Common myeloid progenitor, CD34-positive (primary cell): ENCODE data around the gene CDK5R1.

Source experiments
- CTCF ChIA-PET: fragments of 350-600 bp; sonication (Branson Sonifier 250); formaldehyde crosslinking; loops from one replicate; lab custom pipeline; 2021; ENCODE audit warnings: antibody characterized with exemption; lab: Charles Lee
- POLR2A ChIA-PET: fragments of 350-600 bp; sonication (Branson Sonifier 250); formaldehyde crosslinking; loops from one replicate; lab custom pipeline; 2021; ENCODE audit warnings: antibody characterized with exemption; lab: Charles Lee
- DNase-seq, 3 donors: peaks; one replicate each; pipeline versions ENCODE4 v3.0.0 to v3.0.0-alpha.2; 2013
- H3K27ac ChIP-seq, 2 experiments: 1 replicate in 1 of 2; 2 replicates in 1 of 2; pipeline ENCODE4 v1.7.0; 2013; ENCODE audit warnings: inconsistent platforms in 2 of 2, low read length in 2 of 2, mild to moderate bottlenecking in 2 of 2, low read depth in 1 of 2, moderate library complexity in 1 of 2; ENCODE audit not compliant: severe bottlenecking in 2 of 2, insufficient read depth in 1 of 2, poor library complexity in 1 of 2
- H3K27me3 ChIP-seq, 5 experiments: replicated peaks in 2 of 5; 1 replicate in 3 of 5; 2 replicates in 2 of 5; pipeline versions ENCODE4 v1.6.1 to v1.7.0; 2013; ENCODE audit warnings: low read length in 4 of 5, mild to moderate bottlenecking in 2 of 5, moderate library complexity in 2 of 5, inconsistent platforms in 1 of 5; ENCODE audit not compliant: insufficient read depth in 5 of 5, control insufficient read depth in 4 of 5
- H3K36me3 ChIP-seq, 4 experiments: 1 replicate in 2 of 4; 2 replicates in 2 of 4; pipeline versions ENCODE4 v1.6.1 to v1.7.0; 2013; ENCODE audit warnings: low read length in 3 of 4, control low read depth in 1 of 4, mild to moderate bottlenecking in 1 of 4; ENCODE audit not compliant: control insufficient read depth in 4 of 4, insufficient read depth in 4 of 4
- H3K4me1 ChIP-seq, 4 experiments: 1 replicate in 3 of 4; 2 replicates in 1 of 4; pipeline versions ENCODE4 v1.6.1 to v1.7.1; 2013; ENCODE audit warnings: low read length in 3 of 4, mild to moderate bottlenecking in 3 of 4, control low read depth in 1 of 4, inconsistent platforms in 1 of 4, moderate library complexity in 1 of 4; ENCODE audit not compliant: control insufficient read depth in 4 of 4, insufficient read depth in 4 of 4; ENCODE audit errors: control extremely low read depth in 1 of 4
- H3K4me3 ChIP-seq, 7 experiments: 1 replicate in 4 of 7; 2 replicates in 3 of 7; pipeline versions ENCODE4 v1.5.1 to v1.7.0; 2013; ENCODE audit warnings: mild to moderate bottlenecking in 7 of 7, low read length in 6 of 7, moderate library complexity in 6 of 7, inconsistent platforms in 2 of 7, low read depth in 2 of 7, control low read depth in 1 of 7; ENCODE audit not compliant: insufficient read depth in 4 of 7, control insufficient read depth in 1 of 7; ENCODE audit errors: extremely low read depth in 1 of 7
- H3K9me3 ChIP-seq, 5 experiments: 1 replicate in 4 of 5; 2 replicates in 1 of 5; pipeline versions ENCODE4 v1.6.1 to v1.7.1; 2013; ENCODE audit warnings: low read length in 4 of 5, mild to moderate bottlenecking in 2 of 5, inconsistent platforms in 1 of 5, low read depth in 1 of 5, moderate library complexity in 1 of 5; ENCODE audit not compliant: control insufficient read depth in 4 of 5, insufficient read depth in 2 of 5; ENCODE audit errors: control extremely low read depth in 1 of 5
- WGBS: methylation state at CpG from one replicate; pipeline ENCODE4 v1.1.5; 2013; ENCODE audit not compliant: insufficient coverage; 5-methylcytosine and 5-hydroxymethylcytosine counted together

Gene CDK5R1

GRCh38 chr17:32481193-32481592 lies 5.6 kb upstream of the CDK5R1 start:
- Histone ChIP-seq H3K4me3 (no peak overlapping the region), H3K36me3 (peaks cover 22 to 63% (median 56%) of the 10 kb centered on the region in 4 experiments), H3K27ac (no peak overlapping the region), H3K4me1 (peaks cover 0 to 5% (median 3%) of the 10 kb centered on the region in 4 experiments), H3K27me3 (no peaks in the 10 kb centered on the region), H3K9me3 (no peaks in the 10 kb centered on the region)
- ChIA-PET POLR2A (no interaction called here), CTCF (no interaction called here)
- no peak for DNase-seq
- WGBS, result 100% methylated on average over 2 of the region's 8 CpGs

- H3K4me1 ChIP-seq, result peaks cover 0 to 13% (median 10%) of the 10 kb centered on the region in 4 experiments
- ChIA-PET POLR2A (interaction anchor here (0.5 to 1.0 kb wide), 2 partner anchors 15 to 25 kb away, joined by 3 to 4 read pairs; no protein-coding TSS in a partner anchor), CTCF (interaction anchor here (1.1 to 3.5 kb wide), 9 partner anchors 8 to 274 kb away, joined by 4 to 24 read pairs (median 11); partner anchors contain the start of gene PSMD11)
- no peak overlapping the region for H3K27ac ChIP-seq
- H3K36me3 ChIP-seq, result peaks cover 11 to 48% (median 42%) of the 10 kb centered on the region in 4 experiments
- no peak overlapping the region for H3K4me3 ChIP-seq
- no peaks in the 10 kb centered on the region for H3K9me3 ChIP-seq
- H3K27me3 ChIP-seq, result no peaks in the 10 kb centered on the region
- DNase-seq, result no peak
- WGBS, result 95% methylated on average over 10 of the region's 11 CpGs
Measured at GRCh38 chr17:32482568-32483320, 4.0 kb upstream of the CDK5R1 start.

GRCh38 chr17:32483451-32484019 lies 3.3 kb upstream of the CDK5R1 start:
- Histone ChIP-seq H3K27ac (no peak overlapping the region), H3K9me3 (no peaks in the 10 kb centered on the region), H3K4me1 (peaks cover 0 to 14% (median 12%) of the 10 kb centered on the region in 4 experiments), H3K4me3 (no peak overlapping the region), H3K36me3 (peaks cover 5 to 45% (median 36%) of the 10 kb centered on the region in 4 experiments), H3K27me3 (no peaks in the 10 kb centered on the region)
- ChIA-PET CTCF (interaction anchor here (0.6 to 3.5 kb wide), 18 partner anchors 9 to 394 kb away, joined by 3 to 24 read pairs (median 4); partner anchors contain the start of gene PSMD11), POLR2A (interaction anchor here (1.0 kb wide), 1 partner anchor 16 kb away, joined by 3 read pairs; no protein-coding TSS in a partner anchor)
- peak; percentile 60 to 73 (median 73) for DNase-seq
- WGBS, result 55% methylated on average over 4 of the region's 7 CpGs

- ChIA-PET CTCF (interaction anchor here (0.5 to 3.5 kb wide), 16 partner anchors 13 to 394 kb away, joined by 3 to 24 read pairs (median 4); partner anchors contain the start of gene PSMD11), POLR2A (no interaction called here)
- no peaks in the 10 kb centered on the region for H3K27me3 ChIP-seq
- DNase-seq, result no peak
- H3K9me3 ChIP-seq, result no peaks in the 10 kb centered on the region
- H3K27ac ChIP-seq, result no peak overlapping the region
- peaks cover 0 to 14% (median 12%) of the 10 kb centered on the region in 4 experiments for H3K4me1 ChIP-seq
- 100% methylated on average over 2 of the region's 4 CpGs for WGBS
- H3K36me3 ChIP-seq, result peaks cover 5 to 40% (median 31%) of the 10 kb centered on the region in 4 experiments
- no peak overlapping the region for H3K4me3 ChIP-seq
Measured at GRCh38 chr17:32484041-32484461, 2.7 kb upstream of the CDK5R1 start.

- 100% methylated on average over 9 of the region's 11 CpGs for WGBS
- Histone ChIP-seq H3K27me3 (peaks cover 0 to 2% (median 0%) of the 10 kb centered on the region in 5 experiments), H3K36me3 (peaks cover 3 to 34% (median 25%) of the 10 kb centered on the region in 4 experiments), H3K9me3 (no peaks in the 10 kb centered on the region), H3K4me3 (no peak overlapping the region), H3K27ac (no peak overlapping the region), H3K4me1 (peaks cover 0 to 14% (median 12%) of the 10 kb centered on the region in 4 experiments)
- CTCF ChIA-PET, result interaction anchor here (0.5 to 3.5 kb wide), 9 partner anchors 14 to 297 kb away, joined by 3 to 24 read pairs (median 10); partner anchors contain the start of gene PSMD11
- DNase-seq, result no peak
- POLR2A ChIA-PET, result no interaction called here
Measured at GRCh38 chr17:32484628-32485027, 2.2 kb upstream of the CDK5R1 start.

- CTCF ChIA-PET, result interaction anchor here (1.0 to 3.5 kb wide), 7 partner anchors 10 to 269 kb away, joined by 3 to 17 read pairs (median 8); partner anchors contain the start of gene PSMD11
- Histone ChIP-seq H3K4me3 (peak overlapping the region in 4 of 7 experiments; percentile 40 to 77 (median 70)), H3K27ac (no peak overlapping the region), H3K27me3 (peaks cover 0 to 2% (median 0%) of the 10 kb centered on the region in 5 experiments), H3K9me3 (no peaks in the 10 kb centered on the region), H3K36me3 (peaks cover 2 to 25% (median 18%) of the 10 kb centered on the region in 4 experiments), H3K4me1 (peaks cover 0 to 14% (median 12%) of the 10 kb centered on the region in 4 experiments)
- no peak for DNase-seq
- POLR2A ChIA-PET, result no interaction called here
- WGBS, result 87% methylated on average over 6 of the region's 12 CpGs
Measured at GRCh38 chr17:32485261-32486110, 1.3 kb upstream of the CDK5R1 start.
